Adrenal gland (tissue), 5 donors: ENCODE data around the gene KAT6B.

ENCODE experiments used
- CTCF ChIP-seq, 6 experiments: fragments of 450-650 bp in 4 of 6; fragments of 200-600 bp in 2 of 6; sonication (generic) in 1 of 6; IDR thresholded peaks; 1 replicate in 5 of 6; 2 replicates in 1 of 6; pipeline versions ENCODE4 v1.5.1 to v1.8.0; 2016 to 2021; ENCODE audit warnings: antibody characterized with exemption in 6 of 6, mild to moderate bottlenecking in 2 of 6, moderate library complexity in 1 of 6
- POLR2A ChIP-seq, 2 donors: fragments of 450-650 bp; IDR thresholded peaks; one replicate each; pipeline ENCODE4 v1.6.1; 2017; ENCODE audit warnings: antibody characterized with exemption in 2 of 2, mild to moderate bottlenecking in 2 of 2, moderate library complexity in 1 of 2
- donor health status: DM: no; HTN: no; CAD: no.

DNA sequence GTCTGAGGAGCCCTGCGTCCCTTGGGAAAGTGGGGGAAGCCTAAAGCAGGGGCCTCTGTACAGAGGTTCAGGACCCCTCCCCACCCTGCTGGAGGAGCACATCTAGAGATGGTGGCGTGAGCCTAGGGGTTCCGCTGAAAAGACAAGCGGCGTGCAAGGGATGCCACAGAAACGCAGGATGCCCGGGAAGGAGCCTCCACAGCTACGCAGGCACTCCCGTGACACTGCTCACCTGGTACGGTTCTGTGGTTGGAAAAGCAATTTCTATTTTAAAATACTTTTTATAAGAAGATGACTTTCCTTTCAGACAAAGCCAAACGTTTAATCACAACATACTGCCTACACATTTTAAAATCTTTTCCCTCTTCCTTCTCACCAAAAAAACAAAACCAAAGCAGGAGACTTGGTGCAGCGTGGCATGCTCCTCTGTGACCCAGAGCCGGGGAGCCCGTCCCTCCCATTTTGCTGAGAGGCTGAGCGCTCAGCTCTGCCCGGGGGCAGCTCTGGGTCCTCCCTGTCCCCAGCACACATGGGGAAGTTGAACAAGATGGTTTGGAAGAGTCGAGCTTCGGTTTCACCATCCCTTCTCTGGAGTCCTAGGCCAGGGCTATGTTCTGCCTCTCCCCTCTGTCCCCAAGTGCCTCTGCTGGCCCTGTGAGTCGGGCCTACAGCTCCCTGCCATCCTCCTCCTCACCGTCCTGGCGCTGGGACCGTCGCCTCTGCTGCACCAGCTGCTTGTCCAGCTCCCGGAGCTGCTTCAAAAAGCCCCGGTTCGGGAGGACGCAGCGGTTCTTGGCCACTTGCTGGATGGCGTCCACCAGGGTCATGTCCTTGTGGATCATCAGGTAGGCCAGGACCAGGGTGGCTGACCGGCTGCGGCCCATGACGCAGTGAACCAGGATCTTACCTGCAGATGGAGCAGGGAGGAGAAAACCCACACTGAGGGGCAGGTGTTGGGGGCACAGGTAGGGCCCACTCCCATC, 211.1 kb downstream of the KAT6B start:
- TF ChIP-seq CTCF (IDR thresholded peaks at IDR 0.05): no peak
- no peak for TF ChIP-seq POLR2A (IDR thresholded peaks at IDR 0.05)
